ENCODE data around the gene MED6. TPM values are rescaled to one million over a fixed set of nuclear protein-coding genes. Genes with fewer than 3 reads are reported as not detected.

Gene MED6
- total and polyA plus RNA-seq, 9 of the 15 experiments (the other 6 are each of a cell fraction or from before 2014, with no cell fraction given): 16.9 to 52.0 (median 30.4) TPM

DNA sequence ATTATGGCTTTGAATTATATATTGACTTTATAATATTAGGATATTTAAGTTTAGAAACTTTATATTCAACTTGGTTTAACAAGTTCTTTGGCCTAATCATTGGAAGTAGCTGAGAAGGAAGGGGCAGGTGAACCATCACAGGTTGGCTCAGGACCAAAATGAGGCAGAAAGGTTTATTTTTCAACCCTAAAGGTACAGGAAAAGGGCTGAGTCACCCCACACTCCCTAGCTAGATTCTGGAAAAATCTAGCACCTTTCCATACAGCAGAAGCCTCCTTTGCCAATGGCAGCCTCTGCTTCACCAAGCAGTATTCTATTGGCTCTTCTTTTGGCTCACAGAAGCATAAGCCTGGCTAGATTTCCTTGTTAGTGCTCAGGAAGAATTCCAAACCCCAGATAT lies 19.3 kb upstream of the MED6 start (continued):
- TF ChIP-seq, protein P1, sequence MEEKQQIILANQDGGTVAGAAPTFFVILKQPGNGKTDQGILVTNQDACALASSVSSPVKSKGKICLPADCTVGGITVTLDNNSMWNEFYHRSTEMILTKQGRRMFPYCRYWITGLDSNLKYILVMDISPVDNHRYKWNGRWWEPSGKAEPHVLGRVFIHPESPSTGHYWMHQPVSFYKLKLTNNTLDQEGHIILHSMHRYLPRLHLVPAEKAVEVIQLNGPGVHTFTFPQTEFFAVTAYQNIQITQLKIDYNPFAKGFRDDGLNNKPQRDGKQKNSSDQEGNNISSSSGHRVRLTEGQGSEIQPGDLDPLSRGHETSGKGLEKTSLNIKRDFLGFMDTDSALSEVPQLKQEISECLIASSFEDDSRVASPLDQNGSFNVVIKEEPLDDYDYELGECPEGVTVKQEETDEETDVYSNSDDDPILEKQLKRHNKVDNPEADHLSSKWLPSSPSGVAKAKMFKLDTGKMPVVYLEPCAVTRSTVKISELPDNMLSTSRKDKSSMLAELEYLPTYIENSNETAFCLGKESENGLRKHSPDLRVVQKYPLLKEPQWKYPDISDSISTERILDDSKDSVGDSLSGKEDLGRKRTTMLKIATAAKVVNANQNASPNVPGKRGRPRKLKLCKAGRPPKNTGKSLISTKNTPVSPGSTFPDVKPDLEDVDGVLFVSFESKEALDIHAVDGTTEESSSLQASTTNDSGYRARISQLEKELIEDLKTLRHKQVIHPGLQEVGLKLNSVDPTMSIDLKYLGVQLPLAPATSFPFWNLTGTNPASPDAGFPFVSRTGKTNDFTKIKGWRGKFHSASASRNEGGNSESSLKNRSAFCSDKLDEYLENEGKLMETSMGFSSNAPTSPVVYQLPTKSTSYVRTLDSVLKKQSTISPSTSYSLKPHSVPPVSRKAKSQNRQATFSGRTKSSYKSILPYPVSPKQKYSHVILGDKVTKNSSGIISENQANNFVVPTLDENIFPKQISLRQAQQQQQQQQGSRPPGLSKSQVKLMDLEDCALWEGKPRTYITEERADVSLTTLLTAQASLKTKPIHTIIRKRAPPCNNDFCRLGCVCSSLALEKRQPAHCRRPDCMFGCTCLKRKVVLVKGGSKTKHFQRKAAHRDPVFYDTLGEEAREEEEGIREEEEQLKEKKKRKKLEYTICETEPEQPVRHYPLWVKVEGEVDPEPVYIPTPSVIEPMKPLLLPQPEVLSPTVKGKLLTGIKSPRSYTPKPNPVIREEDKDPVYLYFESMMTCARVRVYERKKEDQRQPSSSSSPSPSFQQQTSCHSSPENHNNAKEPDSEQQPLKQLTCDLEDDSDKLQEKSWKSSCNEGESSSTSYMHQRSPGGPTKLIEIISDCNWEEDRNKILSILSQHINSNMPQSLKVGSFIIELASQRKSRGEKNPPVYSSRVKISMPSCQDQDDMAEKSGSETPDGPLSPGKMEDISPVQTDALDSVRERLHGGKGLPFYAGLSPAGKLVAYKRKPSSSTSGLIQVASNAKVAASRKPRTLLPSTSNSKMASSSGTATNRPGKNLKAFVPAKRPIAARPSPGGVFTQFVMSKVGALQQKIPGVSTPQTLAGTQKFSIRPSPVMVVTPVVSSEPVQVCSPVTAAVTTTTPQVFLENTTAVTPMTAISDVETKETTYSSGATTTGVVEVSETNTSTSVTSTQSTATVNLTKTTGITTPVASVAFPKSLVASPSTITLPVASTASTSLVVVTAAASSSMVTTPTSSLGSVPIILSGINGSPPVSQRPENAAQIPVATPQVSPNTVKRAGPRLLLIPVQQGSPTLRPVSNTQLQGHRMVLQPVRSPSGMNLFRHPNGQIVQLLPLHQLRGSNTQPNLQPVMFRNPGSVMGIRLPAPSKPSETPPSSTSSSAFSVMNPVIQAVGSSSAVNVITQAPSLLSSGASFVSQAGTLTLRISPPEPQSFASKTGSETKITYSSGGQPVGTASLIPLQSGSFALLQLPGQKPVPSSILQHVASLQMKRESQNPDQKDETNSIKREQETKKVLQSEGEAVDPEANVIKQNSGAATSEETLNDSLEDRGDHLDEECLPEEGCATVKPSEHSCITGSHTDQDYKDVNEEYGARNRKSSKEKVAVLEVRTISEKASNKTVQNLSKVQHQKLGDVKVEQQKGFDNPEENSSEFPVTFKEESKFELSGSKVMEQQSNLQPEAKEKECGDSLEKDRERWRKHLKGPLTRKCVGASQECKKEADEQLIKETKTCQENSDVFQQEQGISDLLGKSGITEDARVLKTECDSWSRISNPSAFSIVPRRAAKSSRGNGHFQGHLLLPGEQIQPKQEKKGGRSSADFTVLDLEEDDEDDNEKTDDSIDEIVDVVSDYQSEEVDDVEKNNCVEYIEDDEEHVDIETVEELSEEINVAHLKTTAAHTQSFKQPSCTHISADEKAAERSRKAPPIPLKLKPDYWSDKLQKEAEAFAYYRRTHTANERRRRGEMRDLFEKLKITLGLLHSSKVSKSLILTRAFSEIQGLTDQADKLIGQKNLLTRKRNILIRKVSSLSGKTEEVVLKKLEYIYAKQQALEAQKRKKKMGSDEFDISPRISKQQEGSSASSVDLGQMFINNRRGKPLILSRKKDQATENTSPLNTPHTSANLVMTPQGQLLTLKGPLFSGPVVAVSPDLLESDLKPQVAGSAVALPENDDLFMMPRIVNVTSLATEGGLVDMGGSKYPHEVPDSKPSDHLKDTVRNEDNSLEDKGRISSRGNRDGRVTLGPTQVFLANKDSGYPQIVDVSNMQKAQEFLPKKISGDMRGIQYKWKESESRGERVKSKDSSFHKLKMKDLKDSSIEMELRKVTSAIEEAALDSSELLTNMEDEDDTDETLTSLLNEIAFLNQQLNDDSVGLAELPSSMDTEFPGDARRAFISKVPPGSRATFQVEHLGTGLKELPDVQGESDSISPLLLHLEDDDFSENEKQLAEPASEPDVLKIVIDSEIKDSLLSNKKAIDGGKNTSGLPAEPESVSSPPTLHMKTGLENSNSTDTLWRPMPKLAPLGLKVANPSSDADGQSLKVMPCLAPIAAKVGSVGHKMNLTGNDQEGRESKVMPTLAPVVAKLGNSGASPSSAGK (IDR thresholded peaks at IDR 0.05): no peak
- TF ChIP-seq HIVEP1 (CRISPR knock-in tag; IDR thresholded peaks at IDR 0.05): no peak
- no peak for TF ChIP-seq SRF (CRISPR knock-in tag; IDR thresholded peaks at IDR 0.05)

All from K562 (cell line).